Measurements from ENCODE around the gene DNAH11.

Gene DNAH11

GRCh38 chr7:21763818-21764217, 221.0 kb downstream of the DNAH11 start:
- H3K4me3 ChIP-seq (replicated peaks; ENCODE audit: insufficient read depth, low read length): no peak overlapping the region
- TF ChIP-seq SPI1 (IDR thresholded peaks at IDR 0.05; ENCODE audit: borderline replicate concordance, low read depth): no peak
- TF ChIP-seq GABPA (IDR thresholded peaks at IDR 0.05; ENCODE audit: low read depth): no peak
- no peak for TF ChIP-seq CTCF (IDR thresholded peaks at IDR 0.05; ENCODE audit: insufficient read depth, low read length)
- TF ChIP-seq POLR2AphosphoS5 (IDR thresholded peaks at IDR 0.05; ENCODE audit: low read depth): no peak
- no peak for TF ChIP-seq REST (IDR thresholded peaks at IDR 0.05; ENCODE audit: insufficient replicate concordance, low read depth)
- peaks cover 2% of the 10 kb centered on the region for H3K27me3 ChIP-seq (ENCODE audit: insufficient read depth, poor library complexity, severe bottlenecking)
- no peak for DNase-seq (ENCODE audit: low read depth in 1 of 2, low spot score in 1 of 2)
- no peak overlapping the region for H3K27ac ChIP-seq (replicated peaks)

- TF ChIP-seq GABPA (IDR thresholded peaks at IDR 0.05; ENCODE audit: low read depth): no peak
- TF ChIP-seq REST (IDR thresholded peaks at IDR 0.05; ENCODE audit: insufficient replicate concordance, low read depth): no peak
- no peak for TF ChIP-seq CTCF (IDR thresholded peaks at IDR 0.05; ENCODE audit: insufficient read depth, low read length)
- TF ChIP-seq SPI1 (IDR thresholded peaks at IDR 0.05; ENCODE audit: borderline replicate concordance, low read depth): no peak
- TF ChIP-seq POLR2AphosphoS5 (IDR thresholded peaks at IDR 0.05; ENCODE audit: low read depth): no peak
- Histone ChIP-seq H3K27ac (replicated peaks) (no peak overlapping the region), H3K27me3 (ENCODE audit: insufficient read depth, poor library complexity, severe bottlenecking) (peaks cover 10% of the 10 kb centered on the region), H3K4me3 (replicated peaks; ENCODE audit: insufficient read depth, low read length) (no peak overlapping the region)
- no peak for DNase-seq (ENCODE audit: low read depth in 1 of 2, low spot score in 1 of 2)
Observed at GRCh38 chr7:21766218-21766617, 223.4 kb downstream of the DNAH11 start.

- Histone ChIP-seq H3K4me3 (replicated peaks; ENCODE audit: insufficient read depth, low read length) (no peak overlapping the region), H3K27ac (replicated peaks) (no peak overlapping the region), H3K27me3 (ENCODE audit: insufficient read depth, poor library complexity, severe bottlenecking) (peaks cover 10% of the 10 kb centered on the region)
- peak; percentile 4 to 31 for DNase-seq (ENCODE audit: low read depth in 1 of 2, low spot score in 1 of 2)
- TF ChIP-seq POLR2AphosphoS5 (IDR thresholded peaks at IDR 0.05; ENCODE audit: low read depth) (no peak), CTCF (IDR thresholded peaks at IDR 0.05; ENCODE audit: insufficient read depth, low read length) (peak; percentile 18)
Observed at GRCh38 chr7:21767300-21767900, 224.6 kb downstream of the DNAH11 start.

GRCh38 chr7:21768279-21768678, 225.4 kb downstream of the DNAH11 start:
- TF ChIP-seq REST (IDR thresholded peaks at IDR 0.05; ENCODE audit: insufficient replicate concordance, low read depth) (no peak), CTCF (IDR thresholded peaks at IDR 0.05; ENCODE audit: insufficient read depth, low read length) (no peak), SPI1 (IDR thresholded peaks at IDR 0.05; ENCODE audit: borderline replicate concordance, low read depth) (no peak), GABPA (IDR thresholded peaks at IDR 0.05; ENCODE audit: low read depth) (no peak), POLR2AphosphoS5 (IDR thresholded peaks at IDR 0.05; ENCODE audit: low read depth) (no peak)
- peaks cover 10% of the 10 kb centered on the region for H3K27me3 ChIP-seq (ENCODE audit: insufficient read depth, poor library complexity, severe bottlenecking)

More at GRCh38 chr7:21768279-21768678, 225.4 kb downstream of the DNAH11 start:
- no peak for DNase-seq (ENCODE audit: low read depth in 1 of 2, low spot score in 1 of 2)
- Histone ChIP-seq H3K4me3 (replicated peaks; ENCODE audit: insufficient read depth, low read length) (no peak overlapping the region), H3K27ac (replicated peaks) (no peak overlapping the region)
